ENCODE data around the gene GLRA3.
"Not testable (repeated sequence)": the region's sequence is repeated elsewhere in the genome, so short reads cannot be mapped to it uniquely, and the experiment has no call there.

Gene GLRA3

GRCh38 chr4:174650711-174651355 is 178.2 kb downstream of the GLRA3 start:
- DNase-seq = no peak

GRCh38 chr4:174648812-174649211 is 180.2 kb downstream of the GLRA3 start:
- no peak for DNase-seq

- DNase-seq = no peak
Observed at GRCh38 chr4:174646326-174646725, 182.7 kb downstream of the GLRA3 start.

- DNase-seq = no peak
Observed at GRCh38 chr4:174640146-174640545, 188.9 kb downstream of the GLRA3 start.

DNA sequence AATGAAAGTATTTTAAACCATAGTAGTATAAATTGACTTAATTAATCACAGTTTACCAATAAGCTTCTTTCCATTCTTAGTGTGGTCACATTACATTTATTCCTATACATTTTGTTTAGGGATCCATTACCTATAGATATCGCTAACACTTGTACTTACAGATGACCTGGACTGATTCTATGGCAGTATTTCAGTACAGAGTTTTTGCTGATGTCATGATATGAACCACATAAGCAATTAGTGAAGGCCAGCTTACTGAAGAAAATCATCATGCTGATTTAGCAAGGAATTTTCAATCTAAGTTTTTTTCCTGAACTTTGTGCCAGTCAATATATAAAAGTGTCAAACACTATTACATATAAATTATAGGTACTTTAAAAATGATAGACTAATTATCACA is 193.3 kb downstream of the GLRA3 start:
- DNase-seq = no peak

DNA sequence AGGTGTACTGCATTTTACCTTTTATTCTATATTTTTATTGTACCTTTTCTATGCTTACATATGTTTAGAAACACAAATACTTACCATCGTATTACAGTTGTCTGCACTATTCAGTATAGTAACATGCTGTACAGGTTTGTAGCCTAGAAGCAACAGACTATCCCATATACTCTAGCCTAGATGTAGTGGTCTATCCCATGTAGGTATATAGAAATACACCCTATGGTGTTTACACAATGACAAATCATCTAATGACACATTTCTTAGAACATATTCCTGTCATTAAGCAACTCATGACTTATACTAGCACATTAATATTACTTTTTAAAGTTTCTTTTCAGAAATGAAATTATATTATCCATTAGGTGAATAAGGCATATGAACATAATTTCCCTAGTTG is 195.6 kb downstream of the GLRA3 start:
- DNase-seq = no peak

DNA sequence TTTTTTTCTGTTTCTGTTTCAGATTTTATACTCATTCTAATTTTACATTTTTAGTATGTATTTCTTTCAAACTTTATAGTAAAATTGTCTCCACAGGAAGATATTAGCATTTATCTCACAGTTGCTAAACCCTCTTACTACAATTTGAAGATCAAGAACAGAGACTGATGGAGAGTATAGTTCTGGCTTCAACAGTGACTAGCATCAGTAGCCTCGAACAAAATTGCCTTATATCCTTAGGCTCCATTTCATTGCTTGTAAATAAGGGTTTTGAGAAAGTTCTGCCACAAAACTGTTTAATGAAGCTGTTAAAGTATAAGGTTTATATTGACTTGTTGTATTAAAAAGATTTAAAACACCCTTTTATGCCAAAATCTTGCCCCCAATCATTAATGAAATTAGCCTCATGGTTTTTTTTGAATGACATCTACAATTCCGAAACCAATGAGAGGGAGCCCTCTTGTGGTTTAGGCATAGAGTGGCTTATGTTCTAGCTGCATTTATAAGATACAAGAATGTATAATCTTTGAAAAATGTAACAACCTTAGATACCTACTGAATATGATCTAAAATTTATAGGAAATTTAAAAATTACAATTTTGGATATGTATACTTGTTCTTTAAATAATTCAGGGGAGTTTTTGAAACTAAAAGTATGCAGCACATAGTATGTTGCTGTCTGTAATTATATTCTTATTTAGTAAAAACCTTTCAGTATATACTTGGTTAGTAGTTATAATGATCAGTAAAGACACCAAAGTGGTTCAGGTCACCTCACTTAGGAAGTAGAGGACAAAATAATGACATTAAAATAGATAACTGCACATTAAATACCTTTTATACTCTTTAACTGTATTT is 196.9 kb downstream of the GLRA3 start:
- no peak for DNase-seq

- DNase-seq = not testable (repeated sequence)
Observed at GRCh38 chr4:174629907-174630450, 199.1 kb downstream of the GLRA3 start.

DNA sequence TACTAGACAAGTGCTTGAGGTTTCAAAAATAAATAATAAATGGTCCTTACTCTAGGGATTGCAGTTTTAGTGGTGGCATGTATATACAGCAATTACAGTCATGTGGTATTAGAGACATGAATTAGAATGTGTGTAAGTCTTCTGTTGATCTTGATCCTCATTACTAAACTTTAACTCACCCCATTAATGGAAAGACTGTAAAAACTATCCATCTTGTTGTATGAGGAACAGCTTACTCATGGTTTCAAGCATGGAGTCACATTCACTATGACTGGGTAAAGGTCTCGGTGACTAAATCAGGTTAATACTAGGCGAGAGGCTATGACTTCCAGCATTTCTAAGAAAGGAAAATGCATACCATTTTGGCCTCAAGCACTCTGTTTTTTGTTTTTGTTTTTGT is 199.8 kb downstream of the GLRA3 start:
- no peak for DNase-seq

DNA sequence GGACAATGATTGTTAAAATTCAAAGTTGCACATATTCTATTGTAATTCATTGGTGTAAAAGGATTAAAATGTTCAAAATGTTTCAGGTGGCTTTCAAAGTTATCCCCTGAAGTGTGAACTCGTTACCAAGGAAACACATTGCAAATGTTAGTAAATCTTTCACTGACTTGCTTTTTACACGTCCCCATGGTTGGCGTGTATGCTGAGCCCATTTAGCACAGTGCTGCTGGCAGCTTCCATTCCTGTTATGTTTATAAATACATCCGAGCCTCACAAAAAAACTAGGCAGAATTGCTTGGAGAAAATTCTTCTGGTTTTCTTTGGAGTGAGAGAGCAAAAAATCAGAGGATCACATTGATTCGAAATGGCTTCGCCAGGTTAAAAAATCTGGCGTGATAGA is 200.9 kb downstream of the GLRA3 start:
- no peak for DNase-seq

DNA sequence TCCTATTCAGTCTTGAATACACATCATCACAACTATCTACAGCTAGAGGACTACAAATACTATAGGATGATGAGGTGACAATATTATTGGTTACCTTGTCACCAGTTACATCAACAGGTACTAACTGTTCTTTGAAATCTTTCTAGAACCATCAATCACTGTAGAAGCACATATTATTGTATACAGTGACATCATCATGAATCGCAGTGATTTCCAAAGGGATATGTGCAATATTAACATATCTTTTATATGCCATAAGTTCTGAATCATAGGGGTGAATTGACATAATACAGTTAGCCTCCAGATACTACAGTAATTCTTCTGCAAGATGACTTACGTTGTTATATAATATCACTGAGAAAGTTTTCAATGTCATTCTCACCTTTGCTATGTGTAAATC is 201.6 kb downstream of the GLRA3 start:
- no peak for DNase-seq

- DNase-seq = no peak
Observed at GRCh38 chr4:174626342-174627008, 202.6 kb downstream of the GLRA3 start.

- no peak for DNase-seq
Observed at GRCh38 chr4:174616661-174617060, 212.4 kb downstream of the GLRA3 start.

DNA sequence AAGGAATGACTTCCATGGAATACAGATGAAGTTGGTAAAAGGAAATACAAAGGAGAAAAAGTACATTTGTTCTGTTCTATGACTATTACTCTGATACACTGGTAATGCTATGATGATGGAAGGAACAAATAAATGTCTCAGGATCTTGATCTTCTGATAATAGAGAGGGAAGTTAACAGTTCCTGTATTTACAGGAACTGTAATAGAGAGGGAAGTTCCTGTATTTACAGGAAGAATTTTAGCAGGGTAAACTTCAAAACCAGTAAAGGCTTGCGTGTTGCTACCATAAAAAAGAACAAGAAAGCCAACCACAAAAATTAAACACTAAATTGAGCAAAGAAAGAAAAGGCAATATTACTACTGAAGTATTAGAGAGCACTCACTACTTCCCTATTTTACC is 215.1 kb downstream of the GLRA3 start:
- no peak for DNase-seq

GRCh38 chr4:174611792-174612191 is 217.3 kb downstream of the GLRA3 start:
- DNase-seq = no peak

DNA sequence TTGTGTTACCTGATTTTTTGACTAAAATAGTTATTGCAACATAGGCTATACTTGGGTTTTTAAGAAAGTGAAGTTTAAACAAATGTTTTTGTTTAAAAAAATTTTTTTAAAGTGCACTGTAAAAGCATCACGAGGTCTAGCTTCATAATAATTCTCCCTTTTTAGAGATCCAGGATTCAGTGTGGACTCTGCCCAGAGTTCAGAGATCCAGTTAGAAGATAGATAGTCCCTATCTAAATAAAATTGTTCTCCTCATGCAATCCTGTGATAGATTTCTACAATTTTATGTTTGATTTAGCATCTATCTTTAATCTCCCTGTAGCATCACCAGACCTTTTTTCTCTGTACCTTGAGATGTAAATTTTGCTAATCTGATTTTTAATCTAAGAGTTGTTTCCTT is 221.3 kb downstream of the GLRA3 start:
- DNase-seq = no peak

DNA sequence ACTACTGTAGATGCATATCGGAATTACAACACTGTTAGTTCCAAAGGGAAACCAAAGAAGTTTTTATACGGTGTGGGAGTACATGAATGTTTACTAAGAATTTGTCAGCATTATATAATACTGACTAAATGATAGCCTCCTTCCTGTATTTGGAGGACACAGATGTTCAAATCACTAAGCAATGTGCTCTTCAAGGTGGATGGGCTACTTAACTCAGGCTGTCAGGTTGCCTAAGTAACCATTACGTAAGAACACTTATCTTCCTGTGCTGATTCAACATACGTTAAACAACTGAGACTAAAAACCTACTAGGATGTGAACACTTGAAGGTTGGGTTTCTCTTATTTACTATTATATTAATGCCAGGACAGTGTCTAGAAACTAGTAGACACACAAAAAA is 224.8 kb downstream of the GLRA3 start:
- DNase-seq = no peak

GRCh38 chr4:174600391-174600790 is 228.7 kb downstream of the GLRA3 start:
- no peak for DNase-seq

- DNase-seq = no peak
Observed at GRCh38 chr4:174598800-174599199, 230.2 kb downstream of the GLRA3 start.

DNA sequence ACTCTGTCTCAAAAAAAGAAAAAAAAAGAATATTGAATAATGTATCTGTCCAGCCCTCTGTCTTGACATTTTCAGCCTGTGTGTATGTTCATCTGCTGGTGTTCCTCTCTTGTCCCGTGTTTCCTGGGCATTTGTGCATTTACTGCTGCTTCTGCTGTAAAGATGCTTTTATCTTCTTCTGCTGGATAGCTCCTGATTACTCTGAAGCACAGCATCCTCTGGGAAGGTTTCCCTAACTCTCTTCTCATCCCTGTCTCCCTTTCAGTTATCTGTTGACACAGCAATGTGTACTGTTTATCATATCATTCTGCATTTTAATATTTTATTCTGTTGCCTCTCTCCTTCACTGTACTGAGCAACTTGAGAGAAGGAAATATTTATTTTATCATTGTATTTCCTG is 232.5 kb downstream of the GLRA3 start:
- no peak for DNase-seq

- DNase-seq = no peak
Observed at GRCh38 chr4:174595141-174595929, 233.7 kb downstream of the GLRA3 start.

DNA sequence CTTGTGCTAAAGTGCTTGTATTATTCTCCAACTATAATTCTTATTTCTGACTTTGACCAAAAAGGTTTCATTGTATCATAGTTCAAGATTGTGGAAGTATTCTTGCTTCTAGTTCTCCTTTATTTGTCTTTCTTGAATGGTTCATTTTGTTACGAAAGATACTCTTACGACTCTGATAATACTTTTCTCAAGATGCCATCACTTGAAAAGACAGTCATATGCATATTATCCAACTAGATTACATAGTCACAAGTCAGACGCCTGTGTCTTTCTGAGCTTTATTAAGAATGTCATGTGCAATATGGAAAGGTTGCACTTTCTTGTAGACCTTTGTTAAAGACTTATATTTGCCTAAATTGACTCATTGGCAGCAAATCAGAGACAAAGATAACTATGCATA is 235.3 kb downstream of the GLRA3 start:
- no peak for DNase-seq

GRCh38 chr4:174592985-174593335 is 236.1 kb downstream of the GLRA3 start:
- DNase-seq = no peak
